ENCODE data around the gene GATA3.

GATA3 gene

DNA sequence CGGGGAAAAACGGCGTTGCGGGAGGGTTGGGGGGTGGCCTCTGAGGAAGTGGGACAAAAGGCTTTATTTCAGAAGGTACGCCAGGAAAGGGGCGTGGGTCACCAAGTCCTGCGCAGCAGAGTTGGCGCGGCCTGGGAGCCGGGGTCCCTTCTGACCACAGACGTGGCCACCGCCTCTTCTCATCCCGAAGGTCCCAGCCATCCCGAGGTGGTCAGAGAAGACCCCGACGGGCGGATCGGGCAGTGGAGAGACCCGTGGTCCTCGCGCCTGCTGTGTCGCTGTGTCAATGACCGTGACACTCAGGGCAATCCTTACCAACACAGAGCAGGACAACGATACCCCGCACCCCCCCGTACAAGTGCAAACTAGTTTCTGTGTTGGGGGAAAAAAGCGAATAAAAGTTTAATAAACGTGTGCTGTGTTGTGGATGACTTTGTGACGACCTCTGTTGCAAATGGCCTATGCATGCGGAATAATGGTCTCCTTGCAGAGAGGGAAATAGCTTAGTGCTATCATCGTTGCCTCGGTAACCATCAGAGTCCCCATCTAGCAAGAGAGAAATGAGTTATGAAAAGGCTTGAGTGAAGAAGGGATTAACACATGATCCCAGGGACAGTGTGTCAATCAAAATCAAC, 19.4 kb upstream of the GATA3 start:
- H3K4me3 Mint-ChIP-seq, result no peak overlapping the region
- H3K9me3 Mint-ChIP-seq, result peaks cover 5% of the 10 kb centered on the region
- no peak overlapping the region for H3K27ac Mint-ChIP-seq
- peaks cover 83% of the 10 kb centered on the region for H3K27me3 Mint-ChIP-seq
- ATAC-seq, result no peak
- no peaks in the 10 kb centered on the region for H3K36me3 Mint-ChIP-seq
- H3K4me1 Mint-ChIP-seq, result peaks cover 11% of the 10 kb centered on the region

DNA sequence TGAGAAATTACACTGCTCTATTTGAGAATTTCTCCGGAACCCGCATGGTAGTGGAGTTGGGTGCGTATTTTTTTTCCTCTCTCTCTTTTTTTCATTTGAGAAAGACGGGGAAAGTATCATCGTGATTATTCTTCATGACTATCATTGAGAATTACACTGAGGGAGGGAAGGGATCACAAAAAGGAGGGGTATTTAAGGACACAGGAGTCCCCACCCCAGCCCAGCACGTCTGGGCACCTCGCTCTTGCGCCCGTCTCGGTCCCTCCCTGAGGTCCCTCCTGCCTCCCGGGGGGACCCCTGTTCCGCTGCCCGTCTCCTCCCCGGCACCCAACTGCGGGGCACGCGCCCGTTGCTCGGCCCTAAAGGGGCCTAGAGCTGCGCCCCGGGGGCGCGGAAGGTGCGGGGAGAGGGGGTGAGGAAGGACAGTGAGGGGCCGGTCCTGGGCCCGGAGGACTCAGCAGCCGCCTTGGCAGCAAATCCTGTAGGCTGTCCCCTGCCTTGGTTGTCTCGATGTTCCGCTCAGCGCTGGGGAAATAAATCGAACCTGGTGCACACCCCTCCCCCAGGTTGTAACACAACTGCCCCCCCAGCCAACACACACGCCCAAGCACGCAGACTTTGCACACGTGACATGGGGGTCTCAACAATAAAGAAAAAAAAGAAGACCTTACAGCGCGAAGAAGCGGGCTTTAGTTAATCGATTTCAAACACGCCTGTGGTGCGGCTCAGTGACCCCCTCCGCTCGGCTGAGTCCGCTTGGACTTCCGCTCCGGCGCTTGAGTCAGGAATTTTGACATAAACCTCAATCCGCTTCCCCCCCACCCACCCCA, 18.6 kb upstream of the GATA3 start:
- no peak overlapping the region for H3K4me3 Mint-ChIP-seq
- H3K27ac Mint-ChIP-seq, result no peak overlapping the region
- peaks cover 5% of the 10 kb centered on the region for H3K9me3 Mint-ChIP-seq
- peaks cover 83% of the 10 kb centered on the region for H3K27me3 Mint-ChIP-seq
- peaks cover 11% of the 10 kb centered on the region for H3K4me1 Mint-ChIP-seq
- no peak for ATAC-seq
- H3K36me3 Mint-ChIP-seq, result no peaks in the 10 kb centered on the region

DNA sequence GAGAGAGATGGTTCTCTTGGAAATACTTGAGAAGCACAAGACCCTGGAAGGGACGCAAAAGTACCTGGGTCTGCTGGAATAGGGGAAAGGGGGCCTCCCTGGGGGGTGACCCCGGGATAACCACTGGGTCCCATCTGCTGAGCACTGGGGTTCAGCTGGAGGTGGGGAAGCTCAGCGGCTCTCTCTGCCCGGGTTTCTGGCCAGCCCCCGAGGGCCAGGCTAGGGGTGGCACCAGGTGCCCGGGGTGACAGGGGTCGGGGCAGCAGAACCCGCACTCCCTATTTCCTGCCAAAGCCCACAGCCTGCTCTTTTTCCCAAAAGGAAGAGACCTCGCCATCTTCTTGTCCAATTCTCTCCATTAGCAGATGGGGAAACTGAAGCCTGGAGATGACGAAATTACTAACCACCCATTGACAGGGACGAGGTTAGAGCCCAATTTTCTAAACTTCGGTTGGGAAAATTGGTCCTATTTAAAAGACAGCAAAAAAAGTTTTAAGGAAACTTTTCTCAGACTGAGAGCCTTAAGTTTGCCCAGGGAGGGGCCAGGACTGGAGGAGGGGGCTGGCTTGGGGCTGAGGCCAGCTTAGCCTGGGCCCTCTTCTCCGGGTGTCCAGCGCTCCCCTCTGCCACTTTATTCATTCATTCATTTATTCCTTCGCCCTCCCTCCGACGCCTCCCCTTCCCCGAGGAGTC, 17.8 kb upstream of the GATA3 start:
- Mint-ChIP-seq H3K9me3 (peaks cover 5% of the 10 kb centered on the region), H3K27ac (no peak overlapping the region), H3K36me3 (no peaks in the 10 kb centered on the region), H3K4me3 (no peak overlapping the region), H3K27me3 (peaks cover 82% of the 10 kb centered on the region), H3K4me1 (peaks cover 12% of the 10 kb centered on the region)
- no peak for ATAC-seq

DNA sequence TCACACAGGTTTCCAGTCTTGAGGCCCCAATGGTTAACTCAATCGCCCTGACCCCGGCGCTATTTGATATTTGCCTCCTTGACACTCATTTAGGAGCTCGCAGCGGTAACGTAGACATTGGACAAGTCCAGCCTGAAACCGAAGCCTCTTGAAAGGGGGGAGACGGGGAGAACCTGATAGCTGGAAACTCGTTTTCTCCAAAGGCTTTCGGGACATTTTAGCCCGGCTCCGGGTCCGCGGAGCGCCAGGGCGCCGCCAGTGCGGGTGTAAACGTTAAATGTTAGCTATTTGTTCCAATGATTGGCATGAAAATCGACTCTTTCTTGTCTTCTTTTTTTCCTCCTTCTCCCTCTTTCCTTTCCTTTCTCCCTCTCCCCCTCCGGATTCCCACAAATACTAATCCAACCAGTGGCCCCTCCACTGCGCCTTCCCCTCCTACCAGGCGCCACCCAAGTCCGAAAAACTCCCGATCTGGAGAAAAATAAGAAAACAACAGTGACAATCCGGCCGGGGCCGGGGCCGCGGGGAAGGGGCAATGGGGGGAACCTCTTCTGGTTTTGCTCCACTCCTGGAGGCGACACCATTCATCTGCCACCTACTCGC, 17.2 kb upstream of the GATA3 start:
- Mint-ChIP-seq H3K36me3 (no peaks in the 10 kb centered on the region), H3K27me3 (peaks cover 82% of the 10 kb centered on the region), H3K4me1 (peaks cover 18% of the 10 kb centered on the region), H3K4me3 (peak overlapping the region; percentile 10), H3K9me3 (peaks cover 5% of the 10 kb centered on the region), H3K27ac (no peak overlapping the region)
- ATAC-seq, result no peak

DNA sequence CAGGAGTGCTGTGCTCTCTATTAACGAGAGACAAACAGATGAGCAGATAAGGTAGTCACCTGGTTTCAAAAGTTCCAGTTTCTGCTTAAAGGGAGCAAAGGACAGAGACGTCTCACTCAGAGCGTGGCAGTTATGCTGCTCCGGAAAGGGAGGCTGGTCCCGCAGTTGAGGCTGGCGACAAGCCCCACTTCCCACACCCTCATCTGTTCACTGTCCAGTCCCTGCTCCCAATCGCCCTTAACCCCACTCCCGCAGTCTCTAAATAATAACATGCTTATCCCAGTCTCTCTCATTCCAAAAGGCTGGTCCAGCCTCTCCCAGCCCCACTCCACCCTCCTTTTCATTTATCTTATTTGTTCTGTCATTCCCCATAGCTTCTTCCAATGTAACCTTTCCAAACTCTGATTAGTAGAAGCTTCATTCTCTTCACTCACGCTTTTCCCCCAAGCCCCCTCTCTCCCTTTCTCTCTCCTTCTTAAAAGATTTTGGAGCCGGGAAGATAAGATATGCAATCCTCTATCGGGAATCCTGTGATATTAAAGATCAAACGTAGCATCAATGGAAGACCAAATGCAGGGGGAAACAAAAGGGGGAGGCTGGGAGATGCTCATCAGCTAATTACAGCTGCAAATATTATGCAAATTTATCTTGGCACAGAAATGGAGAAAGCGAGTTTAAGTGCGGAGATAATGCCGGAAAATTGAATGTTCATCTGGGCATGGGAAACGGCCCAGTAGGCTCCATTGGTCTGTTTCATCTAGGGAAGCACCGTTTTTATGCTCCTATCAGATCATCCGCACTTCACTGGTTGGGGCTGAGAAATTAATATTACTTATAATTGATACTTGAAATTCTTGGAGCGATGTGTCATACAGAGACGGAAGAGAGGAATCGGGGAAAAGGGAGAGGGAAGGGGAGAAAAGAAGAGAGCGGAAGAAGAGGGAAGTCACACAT, 16.3 kb upstream of the GATA3 start:
- H3K4me1 Mint-ChIP-seq, result peaks cover 27% of the 10 kb centered on the region
- peaks cover 5% of the 10 kb centered on the region for H3K9me3 Mint-ChIP-seq
- no peaks in the 10 kb centered on the region for H3K36me3 Mint-ChIP-seq
- ATAC-seq, result no peak
- peak overlapping the region; percentile 0 for H3K4me3 Mint-ChIP-seq
- H3K27ac Mint-ChIP-seq, result no peak overlapping the region
- H3K27me3 Mint-ChIP-seq, result peaks cover 82% of the 10 kb centered on the region

DNA sequence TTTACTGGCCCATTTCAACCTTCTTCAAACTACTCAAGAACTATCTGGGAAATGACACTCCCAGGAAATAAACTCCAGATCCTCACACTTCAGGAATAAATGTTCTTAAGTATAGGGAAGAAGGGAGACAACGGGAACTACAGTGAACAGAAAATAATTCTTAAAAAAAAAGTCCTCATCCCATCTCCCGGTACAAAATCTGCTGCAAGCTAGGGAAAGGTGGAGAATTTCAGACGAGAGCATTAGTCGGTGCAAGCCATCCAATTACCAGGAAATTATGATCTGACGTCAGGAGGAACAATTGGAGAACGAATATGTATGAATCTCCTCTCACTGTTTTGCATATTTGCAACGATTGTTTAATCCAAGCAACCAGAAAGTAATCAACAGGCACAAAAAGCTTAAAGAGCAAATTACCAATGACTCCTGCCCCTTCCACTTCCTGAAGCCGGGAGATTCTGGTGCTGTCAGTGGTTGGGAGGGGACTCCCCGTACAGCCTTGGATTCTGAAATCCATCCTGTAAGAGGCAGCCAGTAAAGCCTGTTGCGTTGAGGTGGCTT, 15.1 kb upstream of the GATA3 start:
- H3K36me3 Mint-ChIP-seq, result no peaks in the 10 kb centered on the region
- H3K27me3 Mint-ChIP-seq, result peaks cover 83% of the 10 kb centered on the region
- H3K4me1 Mint-ChIP-seq, result peaks cover 36% of the 10 kb centered on the region
- no peak overlapping the region for H3K4me3 Mint-ChIP-seq
- ATAC-seq, result no peak
- no peak overlapping the region for H3K27ac Mint-ChIP-seq
- peaks cover 5% of the 10 kb centered on the region for H3K9me3 Mint-ChIP-seq

DNA sequence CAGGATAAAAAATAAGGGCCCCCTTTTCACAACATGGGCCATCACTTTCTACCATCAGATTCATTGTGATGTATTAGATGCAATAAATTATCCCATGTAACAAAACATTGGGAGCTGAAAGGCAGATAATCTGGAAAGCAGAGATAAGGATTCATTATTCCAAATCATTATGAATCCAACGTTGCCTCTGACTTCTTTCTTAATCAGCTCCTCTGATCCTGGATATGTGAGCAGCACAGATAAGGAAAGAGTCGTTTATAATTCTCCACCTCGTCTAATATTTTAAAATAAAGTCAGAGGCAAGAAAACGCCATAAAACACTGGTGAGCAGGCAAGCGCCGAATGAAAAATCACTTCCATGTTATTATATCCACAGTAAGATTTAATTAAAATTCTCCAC, 13.8 kb upstream of the GATA3 start:
- Mint-ChIP-seq H3K36me3 (no peaks in the 10 kb centered on the region), H3K9me3 (peaks cover 5% of the 10 kb centered on the region), H3K27ac (no peak overlapping the region), H3K27me3 (peaks cover 95% of the 10 kb centered on the region), H3K4me3 (no peak overlapping the region), H3K4me1 (peaks cover 47% of the 10 kb centered on the region)
- no peak for ATAC-seq

DNA sequence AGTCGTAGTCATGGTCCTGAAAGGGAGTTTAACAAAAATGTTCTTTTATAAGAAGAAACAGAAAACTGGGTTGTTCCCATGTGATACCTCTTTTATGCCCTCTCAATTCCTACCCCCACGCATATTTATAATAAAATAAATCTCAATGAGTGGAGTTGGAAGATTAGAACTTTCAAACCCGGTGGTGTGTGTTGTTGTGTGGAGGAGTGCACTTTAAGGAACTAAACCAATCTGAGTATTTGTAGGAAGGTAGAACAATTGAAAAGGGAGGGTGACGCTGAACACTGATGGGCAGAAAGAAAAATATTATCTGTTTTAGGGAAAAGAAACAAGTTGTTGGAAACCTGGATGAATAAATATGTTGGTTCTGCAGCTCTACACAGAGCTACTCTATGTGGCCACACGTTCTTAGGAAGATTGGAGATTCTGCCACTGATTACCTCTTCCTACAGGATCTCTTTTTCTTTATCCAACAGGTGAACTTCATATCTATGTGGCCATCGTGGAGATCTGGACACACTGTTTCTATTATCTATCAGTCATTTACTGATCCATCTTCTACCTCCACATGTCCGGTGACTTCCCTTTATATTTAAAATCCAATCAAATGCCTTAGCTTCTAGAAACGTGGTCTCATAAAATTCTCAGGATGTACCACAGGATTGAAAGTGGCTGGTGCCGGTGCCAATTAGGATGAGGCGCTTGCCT, 13.1 kb upstream of the GATA3 start:
- no peak for ATAC-seq
- H3K27me3 Mint-ChIP-seq, result peaks cover 99% of the 10 kb centered on the region
- H3K4me1 Mint-ChIP-seq, result peaks cover 55% of the 10 kb centered on the region
- H3K27ac Mint-ChIP-seq, result no peak overlapping the region
- no peak overlapping the region for H3K4me3 Mint-ChIP-seq
- H3K9me3 Mint-ChIP-seq, result peaks cover 5% of the 10 kb centered on the region
- H3K36me3 Mint-ChIP-seq, result no peaks in the 10 kb centered on the region

DNA sequence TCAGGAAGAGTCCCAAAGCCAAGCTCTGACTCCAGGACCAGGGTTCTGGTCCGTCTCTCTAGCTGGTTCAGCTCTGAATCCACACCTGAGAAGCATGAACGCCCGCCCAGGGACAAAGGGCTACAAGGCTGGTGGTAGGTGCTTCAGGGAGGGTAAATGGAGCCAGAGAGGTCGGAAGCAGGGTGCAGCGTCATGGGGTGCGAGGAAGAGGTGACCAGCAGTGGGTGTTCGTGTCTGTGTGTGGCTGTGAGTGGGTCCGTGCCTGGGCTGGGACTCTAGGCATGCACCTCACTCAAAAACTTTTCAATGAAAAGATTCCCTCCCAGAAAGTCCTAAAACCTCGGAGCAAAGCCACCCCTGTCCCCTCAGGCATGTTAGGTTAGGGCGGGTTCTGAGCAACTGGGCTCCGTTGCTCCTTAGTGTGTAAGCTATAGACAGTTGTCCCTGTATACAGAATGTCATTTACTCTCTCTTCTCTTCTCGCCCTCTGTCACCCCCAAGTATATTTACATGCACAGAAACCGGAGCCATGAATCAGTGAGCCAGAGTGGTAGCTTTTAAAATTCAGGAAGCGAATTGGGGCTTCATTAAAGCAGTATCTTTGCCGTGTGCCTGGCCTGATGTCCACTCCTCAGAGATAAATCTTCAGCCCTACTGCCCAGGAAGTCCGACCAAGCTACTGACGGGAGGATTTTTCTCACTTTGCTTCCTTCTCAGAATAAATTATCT, 12.3 kb upstream of the GATA3 start:
- Mint-ChIP-seq H3K4me1 (peaks cover 55% of the 10 kb centered on the region), H3K9me3 (peaks cover 5% of the 10 kb centered on the region), H3K4me3 (no peak overlapping the region), H3K36me3 (no peaks in the 10 kb centered on the region), H3K27me3 (peaks cover 99% of the 10 kb centered on the region), H3K27ac (no peak overlapping the region)
- no peak for ATAC-seq

DNA sequence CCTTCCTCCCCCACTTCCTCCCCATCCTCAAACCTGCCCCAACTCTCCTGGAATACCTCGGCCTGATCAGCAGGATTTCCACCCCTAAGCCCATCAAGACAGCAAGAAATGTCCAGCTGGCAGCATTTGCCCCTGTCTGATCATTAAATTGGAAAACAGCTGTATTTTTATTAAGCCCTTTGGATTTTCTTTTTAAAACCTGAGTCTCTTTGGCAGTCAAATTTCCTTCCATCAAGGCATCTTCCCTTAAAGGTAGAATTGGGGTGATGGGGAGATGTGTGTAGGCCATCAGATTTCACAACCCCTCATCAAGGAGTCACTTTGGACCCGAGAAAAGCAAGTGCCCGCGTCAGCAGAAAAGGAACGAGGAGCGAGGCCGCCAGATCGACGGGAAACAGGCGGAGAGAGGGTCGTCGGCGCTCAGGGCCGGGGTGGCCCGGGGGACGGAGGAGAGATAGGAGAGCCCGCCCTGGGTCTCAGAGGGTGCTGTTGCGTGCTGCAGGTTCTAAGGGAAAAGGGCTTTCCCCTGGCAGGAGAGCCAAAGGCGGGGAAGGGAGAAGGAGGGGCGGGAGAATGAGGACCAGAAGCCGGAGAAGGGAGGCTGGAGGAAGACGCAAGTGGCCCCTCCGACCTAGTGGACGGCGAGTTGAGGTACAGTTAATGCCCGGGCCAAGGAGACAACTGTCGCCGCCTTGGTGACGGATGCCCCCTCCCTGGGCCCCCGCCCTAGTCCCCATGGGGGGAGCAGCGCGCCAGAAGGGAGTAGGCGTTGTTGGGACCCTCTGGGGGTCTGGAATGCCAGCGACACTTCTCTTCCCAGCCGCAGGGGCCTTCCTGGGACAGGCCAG, 11.5 kb upstream of the GATA3 start:
- Mint-ChIP-seq H3K4me3 (peak overlapping the region; percentile 1), H3K9me3 (peaks cover 5% of the 10 kb centered on the region), H3K36me3 (no peaks in the 10 kb centered on the region), H3K27ac (no peak overlapping the region), H3K4me1 (peaks cover 49% of the 10 kb centered on the region), H3K27me3 (peaks cover 99% of the 10 kb centered on the region)
- ATAC-seq, result no peak

DNA sequence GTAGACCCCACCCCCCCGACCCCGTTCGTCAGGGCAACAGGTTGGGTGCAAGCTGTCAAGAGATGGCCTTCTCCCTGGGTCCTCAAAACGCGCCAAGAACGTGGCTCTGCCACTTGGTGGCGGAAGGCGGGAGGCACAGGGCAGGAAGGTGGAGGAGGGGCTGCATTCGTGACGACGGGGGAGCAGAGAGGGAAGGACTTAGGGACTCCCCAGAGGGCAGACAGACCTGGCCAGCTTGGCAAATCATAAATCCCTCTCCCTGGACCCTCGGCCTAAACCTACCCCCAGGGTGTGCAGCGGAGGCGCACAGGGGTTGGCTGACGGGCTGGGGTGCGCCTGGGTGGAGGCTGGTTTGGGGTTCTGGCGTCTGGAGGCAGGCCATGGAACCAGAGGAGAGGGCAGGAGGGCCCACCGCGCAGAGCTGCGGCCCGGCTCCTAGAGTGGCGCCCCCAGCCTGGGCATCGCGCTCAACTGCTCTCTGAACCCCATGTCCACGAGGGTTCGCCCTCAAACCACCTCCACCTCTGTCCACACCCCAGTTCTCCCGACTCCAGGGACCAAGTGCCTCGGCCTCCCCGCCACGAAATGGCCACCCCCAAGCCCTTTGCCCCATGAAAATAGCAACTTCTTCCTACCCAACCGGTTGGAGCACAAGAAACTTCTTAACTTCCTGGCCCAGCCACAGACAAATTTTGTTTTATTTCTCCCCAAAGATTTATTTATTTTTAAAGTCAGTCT, 10.8 kb upstream of the GATA3 start:
- Mint-ChIP-seq H3K4me1 (peaks cover 51% of the 10 kb centered on the region), H3K36me3 (no peaks in the 10 kb centered on the region), H3K9me3 (no peaks in the 10 kb centered on the region), H3K27me3 (peaks cover 99% of the 10 kb centered on the region), H3K4me3 (no peak overlapping the region), H3K27ac (no peak overlapping the region)
- peak; percentile 16 for ATAC-seq

DNA sequence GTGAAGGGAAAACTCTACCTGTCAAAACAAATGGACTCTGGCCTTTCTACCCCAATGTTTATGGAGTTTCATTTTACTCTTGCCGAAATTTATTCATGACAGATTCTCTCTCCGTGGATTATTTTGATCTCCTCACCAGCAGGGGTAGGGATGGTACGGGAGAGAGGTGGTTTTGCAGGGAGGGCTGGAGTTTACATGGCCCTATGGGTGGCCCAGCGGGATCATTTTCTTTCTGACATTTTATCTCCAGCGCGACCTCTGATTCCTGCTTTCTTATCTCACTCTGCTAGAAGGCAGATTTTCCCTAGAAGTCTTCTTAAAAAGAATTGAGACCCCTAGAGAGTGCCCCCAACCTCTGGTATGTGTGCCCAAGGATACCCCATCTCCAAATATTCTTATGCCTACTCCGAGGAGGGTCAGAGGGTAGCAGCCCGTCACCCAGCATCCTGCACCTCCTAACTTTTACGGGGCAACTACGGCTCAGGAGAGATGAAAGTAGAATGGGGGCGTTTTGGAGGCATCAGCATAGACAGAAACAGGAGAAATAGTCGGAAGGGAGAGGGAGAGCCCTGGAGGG, 10.1 kb upstream of the GATA3 start:
- Mint-ChIP-seq H3K27ac (no peak overlapping the region), H3K4me3 (no peak overlapping the region), H3K27me3 (peaks cover 98% of the 10 kb centered on the region), H3K9me3 (no peaks in the 10 kb centered on the region), H3K36me3 (no peaks in the 10 kb centered on the region), H3K4me1 (peaks cover 57% of the 10 kb centered on the region)
- no peak for ATAC-seq

Data from stimulated activated memory B cell treated with anti-CD40 and anti-IgM and Interleukin-4, amounts not matched to agents 10 μg/mL and 1 μg/mL and 100 μg/mL, for 72 hours (primary cell).